Dendritic cell treated with granulocyte-macrophage colony-stimulating factor and Interleukin-4, amounts not matched to agents 40 ng/mL and 50 ng/mL, for 4 days (primary cell): Measurements from ENCODE around the gene RPE.

ENCODE experiments used
- H3K27ac Mint-ChIP-seq: one replicate; pipeline ENCODE4 v1.8.0; 2022; ENCODE audit warnings: mild to moderate bottlenecking, mixed read lengths
- H3K27me3 Mint-ChIP-seq: one replicate; pipeline ENCODE4 v1.8.0; 2022; ENCODE audit warnings: mild to moderate bottlenecking, mixed read lengths
- H3K36me3 Mint-ChIP-seq: one replicate; pipeline ENCODE4 v1.8.0; 2022; ENCODE audit warnings: low read depth, mixed read lengths
- H3K4me1 Mint-ChIP-seq: one replicate; pipeline ENCODE4 v1.8.0; 2022; ENCODE audit warnings: low read depth, mixed read lengths
- H3K4me3 Mint-ChIP-seq: one replicate; pipeline ENCODE4 v1.8.0; 2022; ENCODE audit warnings: mild to moderate bottlenecking, moderate library complexity, mixed read lengths
- H3K9me3 Mint-ChIP-seq: one replicate; pipeline ENCODE4 v1.8.0; 2022; ENCODE audit warnings: mixed read lengths
- intact Hi-C: fragments of 100-400 bp; cut with micrococcal nuclease; formaldehyde crosslinking; loops from one replicate; pipeline ENCODE4 v1.15.0; 2022

RPE gene

GRCh38 chr2:209977386-209978239 is 24.8 kb upstream of the RPE start:
- H3K4me3 Mint-ChIP-seq = no peak overlapping the region
- no peaks in the 10 kb centered on the region for H3K9me3 Mint-ChIP-seq
- H3K27ac Mint-ChIP-seq = no peak overlapping the region
- no peaks in the 10 kb centered on the region for H3K36me3 Mint-ChIP-seq
- no peaks in the 10 kb centered on the region for H3K4me1 Mint-ChIP-seq
- intact Hi-C loops = loop anchor here (1.0 to 5.0 kb wide), 3 partner anchors 35 to 222 kb away; no protein-coding TSS in a partner anchor
- peaks cover 5% of the 10 kb centered on the region for H3K27me3 Mint-ChIP-seq

DNA sequence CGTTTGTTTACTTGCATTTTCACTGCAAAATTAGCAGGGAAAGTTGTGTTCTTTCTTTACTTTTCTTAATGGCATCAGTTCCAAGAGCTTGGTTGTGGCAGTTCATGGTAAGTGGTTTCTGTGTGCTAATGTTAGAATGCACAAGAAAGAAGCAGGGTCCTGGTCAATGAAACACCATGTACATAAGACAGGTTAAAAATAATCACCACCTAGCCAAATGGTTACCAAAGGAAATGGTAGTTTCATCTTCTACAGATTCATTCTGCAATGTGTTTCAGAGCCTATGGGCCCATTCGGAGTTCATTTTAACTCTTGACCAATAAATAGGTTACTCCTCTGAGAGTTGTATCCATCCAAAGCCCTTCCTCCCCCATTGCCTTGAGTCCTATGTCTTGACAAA is 18.1 kb upstream of the RPE start:
- no peaks in the 10 kb centered on the region for H3K36me3 Mint-ChIP-seq
- no peaks in the 10 kb centered on the region for H3K9me3 Mint-ChIP-seq
- no peaks in the 10 kb centered on the region for H3K27me3 Mint-ChIP-seq
- no peak overlapping the region for H3K27ac Mint-ChIP-seq
- H3K4me3 Mint-ChIP-seq = no peak overlapping the region
- peaks cover 14% of the 10 kb centered on the region for H3K4me1 Mint-ChIP-seq
- intact Hi-C loops = no loop called here

- no peaks in the 10 kb centered on the region for H3K9me3 Mint-ChIP-seq
- no peaks in the 10 kb centered on the region for H3K27me3 Mint-ChIP-seq
- H3K36me3 Mint-ChIP-seq = no peaks in the 10 kb centered on the region
- peak overlapping the region; percentile 53 for H3K4me3 Mint-ChIP-seq
- peak overlapping the region; percentile 84 for H3K27ac Mint-ChIP-seq
- intact Hi-C loops = no loop called here
- peaks cover 14% of the 10 kb centered on the region for H3K4me1 Mint-ChIP-seq
Observed at GRCh38 chr2:209985874-209986273, 16.6 kb upstream of the RPE start.

DNA sequence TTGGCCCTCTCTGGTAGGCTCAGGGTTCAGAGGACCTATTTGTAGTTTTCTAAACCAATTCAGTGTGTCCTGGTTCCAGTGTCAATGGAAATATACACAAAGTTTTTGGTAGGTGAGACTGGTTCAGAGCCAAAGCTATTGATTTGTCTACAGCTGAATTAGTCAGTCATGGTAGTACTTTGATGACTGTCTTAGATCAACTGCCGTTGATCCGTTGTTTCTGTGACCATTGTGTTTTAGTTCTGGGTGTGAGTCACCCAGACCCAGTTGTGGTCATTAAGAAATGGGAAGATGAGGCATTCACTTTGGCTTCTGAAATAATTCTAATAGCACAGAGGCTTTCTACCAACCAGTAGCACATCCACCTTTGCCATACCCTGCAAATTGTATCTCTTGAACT is 16.0 kb upstream of the RPE start:
- Mint-ChIP-seq H3K4me1 (peaks cover 14% of the 10 kb centered on the region), H3K36me3 (no peaks in the 10 kb centered on the region), H3K27ac (peak overlapping the region; percentile 84), H3K9me3 (no peaks in the 10 kb centered on the region), H3K4me3 (no peak overlapping the region), H3K27me3 (no peaks in the 10 kb centered on the region)
- intact Hi-C loops = no loop called here

DNA sequence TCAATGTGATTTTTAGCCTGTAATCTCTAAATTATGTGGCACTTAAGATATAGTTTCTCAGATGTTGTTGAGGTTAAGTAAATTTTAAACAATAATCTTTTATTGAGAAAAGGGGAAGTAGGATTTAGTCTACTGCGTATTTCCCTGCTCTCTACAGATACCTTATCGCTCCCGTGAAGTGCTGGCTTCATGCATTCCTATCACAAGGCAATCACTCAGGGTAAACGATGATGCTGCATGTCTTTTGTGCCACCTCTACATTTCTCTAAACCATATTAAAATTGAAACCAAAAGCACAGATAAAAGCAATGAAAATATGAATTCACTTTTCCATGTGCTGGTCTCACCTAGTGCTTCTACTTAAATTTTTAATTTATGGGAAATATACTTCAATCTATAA is 14.4 kb upstream of the RPE start:
- intact Hi-C loops = no loop called here
- H3K9me3 Mint-ChIP-seq = no peaks in the 10 kb centered on the region
- H3K4me3 Mint-ChIP-seq = no peak overlapping the region
- H3K36me3 Mint-ChIP-seq = no peaks in the 10 kb centered on the region
- H3K27ac Mint-ChIP-seq = no peak overlapping the region
- peaks cover 14% of the 10 kb centered on the region for H3K4me1 Mint-ChIP-seq
- no peaks in the 10 kb centered on the region for H3K27me3 Mint-ChIP-seq

GRCh38 chr2:209990838-209991237 is 11.6 kb upstream of the RPE start:
- Mint-ChIP-seq H3K36me3 (no peaks in the 10 kb centered on the region), H3K9me3 (no peaks in the 10 kb centered on the region), H3K4me1 (peaks cover 8% of the 10 kb centered on the region), H3K27me3 (peaks cover 5% of the 10 kb centered on the region), H3K27ac (no peak overlapping the region), H3K4me3 (no peak overlapping the region)
- intact Hi-C loops = no loop called here

DNA sequence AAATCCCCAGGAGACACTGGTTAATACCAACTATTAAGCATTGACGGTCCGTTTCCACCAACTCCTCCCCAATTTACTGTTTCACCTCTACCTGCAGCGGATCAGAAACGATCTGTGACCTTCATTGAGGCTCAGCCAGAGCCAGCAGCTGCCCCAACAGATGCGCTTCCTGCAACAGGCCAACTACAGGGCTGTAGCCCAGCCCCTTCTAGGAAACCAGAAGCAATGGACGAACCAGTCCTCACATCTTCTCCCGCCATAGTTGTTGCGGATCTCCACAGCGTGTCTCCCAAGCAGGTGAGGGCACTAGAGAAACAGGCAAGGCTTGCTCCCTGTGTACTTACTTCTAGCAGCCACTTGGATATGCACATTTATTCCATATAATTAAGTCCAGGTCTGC is 8.5 kb upstream of the RPE start:
- no peak overlapping the region for H3K4me3 Mint-ChIP-seq
- H3K9me3 Mint-ChIP-seq = no peaks in the 10 kb centered on the region
- peaks cover 5% of the 10 kb centered on the region for H3K27me3 Mint-ChIP-seq
- no peaks in the 10 kb centered on the region for H3K36me3 Mint-ChIP-seq
- H3K27ac Mint-ChIP-seq = no peak overlapping the region
- intact Hi-C loops = no loop called here
- H3K4me1 Mint-ChIP-seq = no peaks in the 10 kb centered on the region

GRCh38 chr2:209998596-209998995 is 3.8 kb upstream of the RPE start:
- Mint-ChIP-seq H3K4me3 (no peak overlapping the region), H3K9me3 (no peaks in the 10 kb centered on the region), H3K4me1 (peaks cover 16% of the 10 kb centered on the region), H3K27ac (no peak overlapping the region), H3K36me3 (peaks cover 11% of the 10 kb centered on the region), H3K27me3 (peaks cover 5% of the 10 kb centered on the region)
- intact Hi-C loops = no loop called here

- intact Hi-C loops = no loop called here
- no peaks in the 10 kb centered on the region for H3K9me3 Mint-ChIP-seq
- H3K27me3 Mint-ChIP-seq = no peaks in the 10 kb centered on the region
- H3K27ac Mint-ChIP-seq = peak overlapping the region; percentile 93
- peaks cover 15% of the 10 kb centered on the region for H3K36me3 Mint-ChIP-seq
- H3K4me3 Mint-ChIP-seq = no peak overlapping the region
- H3K4me1 Mint-ChIP-seq = peaks cover 34% of the 10 kb centered on the region
Observed at GRCh38 chr2:210000464-210001324, 1.7 kb upstream of the RPE start.

GRCh38 chr2:210003359-210003758 is 921 bp downstream of the RPE start:
- H3K4me3 Mint-ChIP-seq = peak overlapping the region; percentile 96
- peaks cover 41% of the 10 kb centered on the region for H3K36me3 Mint-ChIP-seq
- intact Hi-C loops = no loop called here
- H3K27ac Mint-ChIP-seq = peak overlapping the region; percentile 93
- no peaks in the 10 kb centered on the region for H3K27me3 Mint-ChIP-seq
- H3K9me3 Mint-ChIP-seq = no peaks in the 10 kb centered on the region
- peaks cover 61% of the 10 kb centered on the region for H3K4me1 Mint-ChIP-seq

- Mint-ChIP-seq H3K4me3 (peak overlapping the region; percentile 62), H3K27ac (peak overlapping the region; percentile 84), H3K36me3 (peaks cover 51% of the 10 kb centered on the region), H3K27me3 (no peaks in the 10 kb centered on the region), H3K9me3 (no peaks in the 10 kb centered on the region), H3K4me1 (peaks cover 66% of the 10 kb centered on the region)
- intact Hi-C loops = no loop called here
Observed at GRCh38 chr2:210004881-210005280, 2.4 kb downstream of the RPE start.

- Mint-ChIP-seq H3K9me3 (no peaks in the 10 kb centered on the region), H3K27ac (peak overlapping the region; percentile 83), H3K4me3 (peak overlapping the region; percentile 59), H3K27me3 (no peaks in the 10 kb centered on the region), H3K36me3 (peaks cover 60% of the 10 kb centered on the region), H3K4me1 (peaks cover 50% of the 10 kb centered on the region)
- intact Hi-C loops = no loop called here
Observed at GRCh38 chr2:210007895-210008294, 5.5 kb downstream of the RPE start.

- H3K27me3 Mint-ChIP-seq = no peaks in the 10 kb centered on the region
- intact Hi-C loops = no loop called here
- no peaks in the 10 kb centered on the region for H3K9me3 Mint-ChIP-seq
- peak overlapping the region; percentile 83 for H3K27ac Mint-ChIP-seq
- H3K4me3 Mint-ChIP-seq = no peak overlapping the region
- peaks cover 48% of the 10 kb centered on the region for H3K4me1 Mint-ChIP-seq
- peaks cover 69% of the 10 kb centered on the region for H3K36me3 Mint-ChIP-seq
Observed at GRCh38 chr2:210009126-210009525, 6.7 kb downstream of the RPE start.

- H3K27me3 Mint-ChIP-seq = no peaks in the 10 kb centered on the region
- H3K4me3 Mint-ChIP-seq = no peak overlapping the region
- no peak overlapping the region for H3K27ac Mint-ChIP-seq
- H3K36me3 Mint-ChIP-seq = peaks cover 77% of the 10 kb centered on the region
- peaks cover 42% of the 10 kb centered on the region for H3K4me1 Mint-ChIP-seq
- H3K9me3 Mint-ChIP-seq = no peaks in the 10 kb centered on the region
- intact Hi-C loops = loop anchor here (5.0 kb wide), 1 partner anchor 33 kb away; no protein-coding TSS in a partner anchor
Observed at GRCh38 chr2:210009896-210010295, 7.5 kb downstream of the RPE start.
